D721Med (cell line): Measurements from ENCODE around the gene NMRK1.

Experiments
- DNase-seq: peaks from one replicate; pipeline ENCODE4 v3.0.0; 2011; ENCODE audit warnings: low spot score; ENCODE audit not compliant: insufficient read length
- FAIRE-seq: peaks from 2 replicates; lab custom pipeline; 2011; peaks lifted over from hg19 to GRCh38; lab: Jason Lieb, UNC
- TF ChIP-seq, protein P1 (sequence below): IDR thresholded peaks from 2 replicates; pipeline ENCODE4 v1.5.1; 2012; ENCODE audit warnings: mild to moderate bottlenecking, control low read depth; ENCODE audit not compliant: insufficient read depth; ENCODE audit errors: missing control alignments

NMRK1 gene

DNA sequence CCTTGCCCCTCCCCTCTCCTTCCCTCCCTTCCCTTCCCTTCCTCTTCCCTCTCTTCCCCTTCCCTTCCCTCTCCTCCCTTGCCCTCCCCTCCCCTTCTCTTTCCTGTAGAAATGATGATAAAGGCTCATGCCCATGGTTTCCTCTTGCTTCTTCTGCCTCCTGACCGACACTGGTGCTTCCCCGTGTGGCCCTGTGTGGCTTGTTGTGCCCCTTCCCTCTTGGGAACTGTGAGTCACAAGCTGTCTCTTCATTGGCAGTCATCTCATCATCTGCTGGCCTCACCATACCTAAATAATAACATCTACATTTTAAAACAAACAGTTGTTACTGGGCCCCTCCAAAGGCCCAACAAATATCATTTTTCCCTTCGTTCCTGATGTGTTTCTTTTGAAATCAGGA lies 48.2 kb downstream of the NMRK1 start:
- DNase-seq (no peak), FAIRE-seq (no peak)
- TF ChIP-seq, protein P1, sequence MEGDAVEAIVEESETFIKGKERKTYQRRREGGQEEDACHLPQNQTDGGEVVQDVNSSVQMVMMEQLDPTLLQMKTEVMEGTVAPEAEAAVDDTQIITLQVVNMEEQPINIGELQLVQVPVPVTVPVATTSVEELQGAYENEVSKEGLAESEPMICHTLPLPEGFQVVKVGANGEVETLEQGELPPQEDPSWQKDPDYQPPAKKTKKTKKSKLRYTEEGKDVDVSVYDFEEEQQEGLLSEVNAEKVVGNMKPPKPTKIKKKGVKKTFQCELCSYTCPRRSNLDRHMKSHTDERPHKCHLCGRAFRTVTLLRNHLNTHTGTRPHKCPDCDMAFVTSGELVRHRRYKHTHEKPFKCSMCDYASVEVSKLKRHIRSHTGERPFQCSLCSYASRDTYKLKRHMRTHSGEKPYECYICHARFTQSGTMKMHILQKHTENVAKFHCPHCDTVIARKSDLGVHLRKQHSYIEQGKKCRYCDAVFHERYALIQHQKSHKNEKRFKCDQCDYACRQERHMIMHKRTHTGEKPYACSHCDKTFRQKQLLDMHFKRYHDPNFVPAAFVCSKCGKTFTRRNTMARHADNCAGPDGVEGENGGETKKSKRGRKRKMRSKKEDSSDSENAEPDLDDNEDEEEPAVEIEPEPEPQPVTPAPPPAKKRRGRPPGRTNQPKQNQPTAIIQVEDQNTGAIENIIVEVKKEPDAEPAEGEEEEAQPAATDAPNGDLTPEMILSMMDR: no peak

DNA sequence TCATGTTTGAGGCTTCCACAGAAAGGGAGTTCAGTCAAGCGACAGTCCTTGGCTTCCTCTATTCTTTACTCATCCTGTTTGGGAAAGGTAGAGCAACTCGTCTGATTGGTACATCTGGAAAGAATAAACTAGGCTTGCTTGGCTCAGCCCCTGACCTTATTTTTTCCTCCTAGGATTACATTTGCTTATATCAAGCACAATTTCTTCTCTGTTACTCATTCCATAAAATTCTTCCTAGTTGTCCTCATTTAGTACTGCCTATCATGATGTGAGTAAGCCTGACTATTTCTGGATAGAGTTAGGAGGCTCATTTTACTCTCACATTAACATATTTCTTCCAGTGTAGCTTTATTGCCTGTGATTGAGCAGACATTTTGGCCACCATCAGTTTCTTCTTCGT lies 48.9 kb downstream of the NMRK1 start:
- DNase-seq (no peak), FAIRE-seq (no peak)
- TF ChIP-seq, protein P1: no peak

DNA sequence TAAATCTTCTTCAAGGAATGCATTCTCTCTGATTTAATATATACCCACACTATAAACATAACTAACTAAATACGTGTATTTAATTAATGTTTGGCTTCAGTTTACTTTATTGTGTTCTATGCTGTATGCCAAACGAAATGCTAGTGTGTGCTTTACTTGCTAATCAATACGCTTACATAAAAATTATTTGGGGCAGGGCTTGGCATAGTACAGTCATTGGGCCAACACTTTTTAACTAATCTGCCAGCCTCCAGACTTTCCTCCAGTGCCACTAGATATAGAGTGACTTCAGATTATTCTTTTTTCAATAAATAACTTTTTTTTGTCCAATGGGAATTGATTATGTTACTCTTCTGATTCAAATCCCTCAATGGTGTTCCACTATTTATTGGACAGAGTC lies 51.2 kb downstream of the NMRK1 start:
- DNase-seq: no peak
- no peak for FAIRE-seq
- TF ChIP-seq, protein P1: no peak

DNA sequence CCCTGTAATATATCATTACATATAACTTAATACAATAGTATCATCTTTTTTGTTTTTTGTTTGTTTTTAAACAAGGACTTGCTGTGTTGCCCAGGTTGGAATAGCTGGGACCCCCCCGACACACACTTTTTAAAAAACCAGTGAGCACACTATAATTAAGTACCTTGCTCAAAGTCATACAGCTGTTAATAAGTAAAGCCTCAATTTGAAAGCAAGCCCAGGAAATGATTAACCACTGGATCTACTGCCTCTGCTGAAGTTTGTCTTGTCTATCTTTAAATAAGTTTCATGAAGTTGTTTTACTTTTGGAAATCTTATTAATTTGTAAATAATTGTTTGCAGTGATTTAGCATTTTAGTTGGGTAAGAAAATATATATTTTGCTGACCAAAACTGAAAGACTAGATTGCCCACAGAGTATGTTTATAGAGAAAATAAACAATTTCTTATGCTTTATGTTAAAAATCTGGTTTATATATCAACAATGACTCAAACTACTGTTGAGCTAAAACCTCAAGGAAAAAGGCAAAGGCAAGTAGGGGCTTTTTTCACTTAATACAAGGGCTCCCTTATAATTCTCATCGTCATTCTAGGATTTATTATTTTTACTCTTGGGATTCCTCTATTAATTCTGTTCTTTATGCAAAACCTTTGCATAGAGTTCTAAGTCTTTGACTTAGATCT lies 54.0 kb downstream of the NMRK1 start:
- DNase-seq (no peak), FAIRE-seq (no peak)

DNA sequence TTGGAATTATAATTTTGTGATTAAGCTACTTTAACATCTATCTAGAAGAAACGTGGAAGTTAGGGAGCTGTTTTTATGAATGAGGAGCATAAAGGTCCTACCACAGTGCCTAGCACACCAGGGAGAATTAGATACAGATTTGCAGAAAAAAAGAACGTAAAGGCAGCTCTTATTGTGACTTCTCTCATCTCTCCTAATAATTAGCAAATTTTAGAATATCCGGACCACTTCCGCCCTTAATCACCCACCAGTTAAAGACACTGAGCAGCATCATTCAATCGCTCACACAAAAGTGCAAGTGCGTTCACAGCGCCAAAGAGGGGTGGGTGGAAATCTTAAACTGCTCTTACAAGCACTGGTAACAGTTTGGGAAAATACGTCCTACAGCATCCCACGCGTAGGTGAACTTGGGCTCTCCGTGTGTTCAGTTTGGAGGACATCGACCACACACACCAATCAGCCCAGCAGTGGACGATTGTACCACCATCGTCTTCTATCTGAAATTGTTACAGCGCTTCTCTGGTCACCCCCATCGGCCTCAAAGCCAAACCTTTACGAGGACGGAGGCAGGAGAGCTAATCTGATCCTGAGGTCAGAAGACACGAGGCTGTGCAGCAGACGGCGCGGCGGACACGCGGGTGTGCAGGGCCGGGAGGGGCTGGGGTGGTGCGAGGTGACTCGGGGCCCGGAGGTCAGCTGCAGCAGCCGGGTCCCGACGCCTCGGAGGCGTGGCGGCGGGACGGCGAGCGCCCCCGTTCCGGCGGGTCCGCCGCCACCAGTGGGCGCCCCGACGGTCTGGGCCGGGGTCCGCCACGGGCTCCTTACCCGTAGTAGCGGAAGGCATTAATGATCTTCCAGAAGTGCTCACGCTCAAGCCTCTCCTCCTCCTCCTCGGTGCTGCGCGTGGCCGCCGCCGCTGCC lies 60.5 kb downstream of the NMRK1 start:
- FAIRE-seq (no peak), DNase-seq (no peak)
- TF ChIP-seq, protein P1: no peak

More for the DNA sequence above, 54.0 kb downstream of the NMRK1 start:
- TF ChIP-seq, protein P1: no peak

DNA sequence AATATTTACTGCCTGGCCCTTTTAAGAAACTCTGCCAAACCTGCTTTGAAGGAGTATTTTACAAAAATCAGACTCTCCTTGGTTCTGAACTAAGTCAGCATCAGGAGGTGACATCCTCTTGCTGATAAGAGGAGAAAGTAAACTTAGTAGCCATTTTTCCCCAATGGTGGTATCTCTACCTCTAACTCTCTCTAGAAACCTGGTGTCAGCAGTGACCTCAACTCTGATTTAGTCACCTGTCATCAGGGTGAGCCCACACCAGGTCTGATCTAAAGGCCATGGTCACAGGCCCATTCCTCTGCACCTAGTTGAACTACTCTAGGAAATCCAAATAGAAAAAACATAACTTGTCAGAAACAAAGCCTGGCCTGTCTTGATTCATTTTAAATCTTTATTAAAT lies 64.1 kb downstream of the NMRK1 start:
- DNase-seq: no peak

More for the DNA sequence above, 64.1 kb downstream of the NMRK1 start:
- TF ChIP-seq, protein P1: no peak
- no peak for FAIRE-seq
